Activated CD4-positive, alpha-beta T cell treated with anti-CD3 and anti-CD28 coated beads, Interleukin-2, Interleukin-6, amounts not matched to agents 100 ng/mL and 50 ng/mL, durations not matched to agents 16 hours and 8 hours (primary cell): Measurements from ENCODE around the gene SEMA3F.

Experiments used
- DNase-seq: peaks from one replicate; pipeline ENCODE4 v3.0.0-alpha.2; 2020

SEMA3F gene

DNA sequence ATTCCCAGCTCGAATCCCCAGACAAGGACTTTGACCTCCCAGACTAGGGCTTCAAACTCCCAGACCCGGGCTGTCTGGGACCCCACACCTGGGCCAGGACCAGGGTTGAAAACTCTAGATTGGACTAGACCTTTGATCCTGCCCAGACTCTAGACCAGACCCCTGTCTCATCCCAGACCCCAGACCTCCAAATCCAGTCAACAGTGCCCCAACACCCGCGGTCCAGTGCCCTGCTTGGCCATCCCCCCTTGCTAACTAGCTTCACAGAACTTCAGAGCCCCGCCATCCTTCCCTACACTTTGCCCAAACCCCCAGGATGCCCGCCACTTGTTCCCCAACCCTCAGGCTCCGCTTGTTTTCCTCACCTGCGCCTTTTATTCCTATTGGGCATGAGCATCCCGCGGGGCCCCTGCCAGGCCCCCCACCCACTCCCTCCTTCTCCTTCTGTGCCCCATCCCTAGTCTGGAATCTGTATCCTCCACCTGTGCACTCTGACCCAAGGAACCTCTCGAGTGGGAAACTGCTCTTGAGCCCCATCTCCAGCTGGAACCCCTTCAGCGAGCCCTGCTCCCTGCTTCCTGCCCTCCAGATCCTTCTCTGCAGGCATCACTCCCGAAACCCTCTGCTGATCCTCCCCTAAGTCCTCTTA is 81.5 kb downstream of the SEMA3F start:
- DNase-seq, result no peak

DNA sequence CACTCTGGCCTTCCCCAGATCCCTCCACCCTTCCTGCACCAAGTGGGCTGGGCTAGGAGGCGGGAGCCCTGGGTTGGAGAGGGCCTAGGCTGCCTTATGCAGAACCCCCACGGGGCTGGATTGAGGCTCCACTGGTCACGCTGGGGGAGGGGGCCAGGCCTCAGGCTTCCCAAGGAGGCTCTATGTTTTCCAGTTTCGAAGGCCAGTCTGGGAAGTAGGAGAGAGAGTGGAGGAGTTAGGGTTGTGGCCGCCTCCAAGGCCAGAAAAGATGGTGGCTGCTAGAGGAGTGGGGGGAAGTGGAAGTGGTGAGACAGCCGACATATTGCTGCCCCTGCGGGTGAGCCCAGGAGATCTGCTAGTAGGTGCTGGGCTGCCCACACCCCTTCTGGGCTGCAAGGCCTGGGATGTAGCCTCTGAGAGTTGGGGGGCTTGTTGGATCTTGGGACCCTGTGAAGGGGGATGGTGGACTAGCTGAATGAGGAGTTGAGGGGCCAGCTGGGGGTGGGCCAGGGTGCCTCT is 82.1 kb downstream of the SEMA3F start:
- DNase-seq, result peak; percentile 58

DNA sequence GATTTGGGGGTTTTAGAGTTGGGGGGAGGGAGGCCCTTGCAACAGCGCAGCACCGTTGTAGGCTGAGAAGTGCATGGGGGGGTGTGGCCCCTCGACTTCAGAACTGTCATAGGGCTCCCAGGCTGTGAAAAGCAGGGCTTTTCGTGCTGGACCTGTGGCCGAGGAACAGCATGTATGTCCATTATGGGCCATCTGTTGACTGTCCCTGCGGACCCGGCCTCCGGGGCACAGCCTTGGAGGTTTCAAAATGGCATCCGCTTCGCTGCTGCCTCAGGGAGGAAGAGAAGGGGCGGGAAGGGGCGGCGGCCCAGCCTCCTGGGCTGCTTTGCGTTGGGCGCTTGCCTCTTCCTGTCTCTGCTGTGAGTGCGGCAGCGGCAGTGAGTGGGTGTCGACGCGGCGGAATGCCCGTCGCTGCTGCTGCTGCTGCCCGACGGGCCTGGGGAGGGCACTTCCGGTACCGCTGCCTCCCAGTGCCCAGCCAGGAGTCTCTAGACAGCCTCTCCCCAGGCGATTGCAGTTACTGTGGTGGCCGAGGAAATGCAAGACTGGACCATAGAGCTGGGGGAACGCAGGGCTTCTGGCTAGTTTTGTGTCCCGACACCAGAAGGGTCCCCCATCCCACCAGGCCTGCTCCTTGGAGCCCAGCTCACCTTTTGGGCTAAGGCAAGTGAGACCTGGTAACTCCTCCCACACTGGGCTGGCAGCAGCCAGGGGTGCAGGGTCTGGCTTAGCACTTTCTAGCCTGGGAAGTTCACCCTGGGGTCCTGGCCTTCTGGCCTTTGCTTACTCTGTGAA is 82.8 kb downstream of the SEMA3F start:
- DNase-seq, result peak; percentile 93

DNA sequence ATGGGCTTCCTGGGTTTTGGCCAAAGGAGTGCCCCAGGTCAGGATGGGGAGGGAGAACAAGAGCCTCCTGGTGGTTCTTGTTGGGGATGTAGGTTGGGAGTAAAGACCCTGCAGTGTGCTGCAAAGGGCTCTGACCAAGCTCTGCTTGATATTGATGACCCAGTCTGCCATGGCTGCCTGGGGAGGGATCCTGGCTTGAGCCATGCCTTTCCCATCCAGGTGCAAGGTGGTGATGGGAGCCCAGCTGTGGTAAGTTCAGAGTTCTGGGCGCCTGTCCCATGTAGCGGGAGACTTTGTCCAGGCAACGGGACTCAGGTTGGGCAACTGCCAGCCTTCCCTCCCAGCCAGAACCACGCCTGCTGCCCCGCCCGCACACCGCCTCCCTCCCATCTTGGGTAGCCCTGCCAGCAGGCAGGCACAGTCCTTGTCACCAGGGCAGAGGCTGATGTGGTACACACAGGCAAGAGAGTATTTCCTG is 83.5 kb downstream of the SEMA3F start:
- peak; percentile 52 for DNase-seq
